HEK293 (cell line): Measurements from ENCODE around the gene PPP3CA.

ENCODE experiments used
- CTCF ChIA-PET: fragments of 350-600 bp; formaldehyde crosslinking; extraction: SDS; loops from one replicate; lab custom pipeline; 2021; ENCODE audit warnings: antibody characterized with exemption; lab: Yijun Ruan, JAX
- POLR2A ChIA-PET: fragments of 300-600 bp; formaldehyde crosslinking; extraction: SDS; loops from one replicate; lab custom pipeline; 2020; ENCODE audit warnings: antibody characterized with exemption, inconsistent platforms; lab: Yijun Ruan, JAX
- H3K27ac ChIP-seq: fragments of 200-500 bp; sonication (Bioruptor generic); 2 replicates; pipeline ENCODE4 v1.5.1; 2014; ENCODE audit warnings: low read depth, low read length, control low read depth, inconsistent platforms; ENCODE audit errors: extremely low read depth
- H3K36me3 ChIP-seq, 2 experiments: fragments of 200-500 bp in 1 of 2; sonication (Bioruptor generic) in 1 of 2; 1 replicate in 1 of 2; 2 replicates in 1 of 2; pipeline ENCODE4 v1.5.1; 2014 to 2017; ENCODE audit warnings: inconsistent platforms in 2 of 2, low read length in 2 of 2; ENCODE audit not compliant: control insufficient read depth in 2 of 2, insufficient read depth in 1 of 2
- H3K4me1 ChIP-seq: fragments of 200-500 bp; sonication (Bioruptor generic); 2 replicates; pipeline ENCODE4 v1.5.1; 2014; ENCODE audit warnings: mild to moderate bottlenecking, low read length, inconsistent platforms; ENCODE audit not compliant: control insufficient read depth, insufficient read depth
- H3K4me3 ChIP-seq: 2 replicates; pipeline ENCODE4 v1.5.1; 2011; ENCODE audit warnings: low read depth, mild to moderate bottlenecking, control low read depth, low read length, moderate library complexity
- H3K9me3 ChIP-seq: fragments of 200-500 bp; sonication (Bioruptor generic); 2 replicates; pipeline ENCODE4 v1.5.1; 2014; ENCODE audit warnings: low read depth, low read length, inconsistent platforms; ENCODE audit not compliant: control insufficient read depth, insufficient read depth
- GLI2 ChIP-seq: fragments of 450-650 bp; formaldehyde crosslinking; IDR thresholded peaks from 2 replicates; pipeline ENCODE4; 2017; ENCODE audit warnings: missing biosample characterization, missing genetic modification characterization, low read depth, borderline replicate concordance
- IKZF3 ChIP-seq: fragments of 450-650 bp; IDR thresholded peaks from 2 replicates; pipeline ENCODE4 v1.5.0; 2018; ENCODE audit warnings: missing biosample characterization, mild to moderate bottlenecking, missing genetic modification characterization, moderate library complexity
- SCRT2 ChIP-seq: fragments of 450-650 bp; formaldehyde crosslinking; IDR thresholded peaks from 2 replicates; pipeline ENCODE4 v1.5.1; 2016; ENCODE audit warnings: missing biosample characterization, missing genetic modification characterization
- YY1 ChIP-seq: fragments of 450-650 bp; formaldehyde crosslinking; IDR thresholded peaks from 2 replicates; pipeline ENCODE4 v1.5.1; 2018; ENCODE audit warnings: missing biosample characterization, missing genetic modification characterization
- ZBTB7A ChIP-seq: fragments of 450-650 bp; formaldehyde crosslinking; IDR thresholded peaks from 2 replicates; pipeline ENCODE4 v1.5.1; 2016; ENCODE audit warnings: low read depth, missing biosample characterization, missing genetic modification characterization
- ZNF146 ChIP-seq: fragments of 450-650 bp; formaldehyde crosslinking; IDR thresholded peaks from 2 replicates; pipeline ENCODE4 v1.5.1; 2016; ENCODE audit warnings: missing biosample characterization, missing genetic modification characterization
- ZNF169 ChIP-seq: fragments of 450-650 bp; formaldehyde crosslinking; IDR thresholded peaks from 2 replicates; pipeline ENCODE4 v1.5.1; 2016; ENCODE audit warnings: missing biosample characterization, missing genetic modification characterization
- ZNF221 ChIP-seq: fragments of 450-650 bp; formaldehyde crosslinking; IDR thresholded peaks from 2 replicates; pipeline ENCODE4 v1.5.1; 2017; ENCODE audit warnings: missing biosample characterization, missing genetic modification characterization, borderline replicate concordance
- ZNF350 ChIP-seq: fragments of 450-650 bp; formaldehyde crosslinking; IDR thresholded peaks from 2 replicates; pipeline ENCODE4 v1.5.0; 2017; ENCODE audit warnings: missing biosample characterization, mild to moderate bottlenecking, missing genetic modification characterization
- ZNF585B ChIP-seq: fragments of 450-650 bp; formaldehyde crosslinking; IDR thresholded peaks from 2 replicates; pipeline ENCODE4 v1.5.1; 2016; ENCODE audit warnings: missing biosample characterization, missing genetic modification characterization
- ZNF660 ChIP-seq: fragments of 450-650 bp; IDR thresholded peaks from 2 replicates; pipeline ENCODE4 v1.5.1; 2018; ENCODE audit warnings: missing biosample characterization, mild to moderate bottlenecking, missing genetic modification characterization
- ZNF768 ChIP-seq: fragments of 450-650 bp; formaldehyde crosslinking; IDR thresholded peaks from 2 replicates; pipeline ENCODE4 v1.5.1; 2018; ENCODE audit warnings: missing biosample characterization, mild to moderate bottlenecking, missing genetic modification characterization
- ZNF777 ChIP-seq: fragments of 450-650 bp; formaldehyde crosslinking; IDR thresholded peaks from 2 replicates; pipeline ENCODE4 v1.5.1; 2017; ENCODE audit warnings: missing biosample characterization, missing genetic modification characterization, borderline replicate concordance
- ZNF837 ChIP-seq: fragments of 450-650 bp; formaldehyde crosslinking; IDR thresholded peaks from 2 replicates; pipeline ENCODE4 v1.5.1; 2016; ENCODE audit warnings: missing biosample characterization, missing genetic modification characterization
- TF ChIP-seq, protein P1 (sequence below): fragments of 450-650 bp; formaldehyde crosslinking; IDR thresholded peaks from 2 replicates; pipeline ENCODE4 v1.5.1; 2016; ENCODE audit warnings: missing biosample characterization, missing genetic modification characterization
- TF ChIP-seq, protein P2 (sequence below): fragments of 450-650 bp; formaldehyde crosslinking; IDR thresholded peaks from 2 replicates; pipeline ENCODE4 v1.5.1; 2016; ENCODE audit warnings: missing biosample characterization, missing genetic modification characterization
- TF ChIP-seq, protein P3 (sequence below): fragments of 450-650 bp; formaldehyde crosslinking; IDR thresholded peaks from 2 replicates; pipeline ENCODE4 v1.5.1; 2016; ENCODE audit warnings: missing biosample characterization, missing genetic modification characterization
- TF ChIP-seq, protein P4 (sequence below): fragments of 450-650 bp; formaldehyde crosslinking; conservative IDR thresholded peaks from 2 replicates; pipeline ENCODE4 v1.5.1; 2016; ENCODE audit warnings: low read depth, missing biosample characterization, missing genetic modification characterization
- TF ChIP-seq, protein P5 (sequence below): fragments of 450-650 bp; formaldehyde crosslinking; IDR thresholded peaks from 2 replicates; pipeline ENCODE4 v1.5.1; 2016; ENCODE audit warnings: missing biosample characterization, missing genetic modification characterization

PPP3CA gene

DNA sequence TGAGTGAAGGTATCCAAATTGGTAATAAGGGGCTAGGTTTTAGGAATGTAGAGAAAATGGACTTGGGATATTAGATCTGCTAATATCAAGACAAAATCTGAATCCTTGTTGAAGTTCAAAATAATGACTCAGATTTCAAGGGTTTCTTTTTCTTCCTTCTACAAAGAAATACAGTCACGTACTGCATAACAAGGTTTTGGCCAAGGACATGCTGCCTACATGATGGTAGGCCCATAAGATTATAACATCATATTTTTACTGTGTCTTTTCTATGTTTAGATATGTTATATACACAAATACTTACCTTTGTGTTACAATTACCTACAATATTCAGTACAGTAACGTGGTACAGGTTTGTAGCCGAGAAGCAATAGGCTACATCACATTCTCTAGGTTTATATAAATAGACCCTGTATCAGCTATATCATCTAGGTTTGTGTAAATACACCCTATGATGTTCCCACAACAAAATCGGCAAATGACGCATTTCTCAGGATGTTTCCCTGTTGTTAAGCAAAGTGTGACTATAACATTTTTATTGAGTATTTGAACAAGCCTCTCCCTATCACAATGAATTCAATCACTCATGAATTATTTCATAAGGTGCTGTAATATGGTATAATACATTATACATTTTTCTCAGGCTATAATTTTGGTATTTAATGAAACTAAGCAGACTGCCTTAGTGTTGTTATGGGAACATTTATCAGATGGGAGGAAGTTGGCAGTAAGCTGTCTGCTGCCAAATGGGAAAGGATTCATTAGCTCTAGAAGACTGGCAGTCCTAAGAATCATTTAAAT, 186.3 kb downstream of the PPP3CA start:
- H3K27ac ChIP-seq, result no peak overlapping the region
- H3K36me3 ChIP-seq, result no peaks in the 10 kb centered on the region
- H3K4me1 ChIP-seq, result no peaks in the 10 kb centered on the region
- no peak overlapping the region for H3K4me3 ChIP-seq
- CTCF ChIA-PET, result no interaction called here
- TF ChIP-seq ZNF660 (tag by site-specific recombination) (no peak), GLI2 (tag by site-specific recombination) (no peak), ZNF777 (tag by site-specific recombination) (no peak), YY1 (tag by site-specific recombination) (no peak), ZNF768 (no peak), SCRT2 (tag by site-specific recombination) (no peak), ZBTB7A (tag by site-specific recombination) (no peak), ZNF585B (tag by site-specific recombination) (no peak), ZNF837 (tag by site-specific recombination) (no peak), IKZF3 (tag by site-specific recombination) (no peak), ZNF350 (no peak), ZNF221 (no peak), ZNF169 (tag by site-specific recombination) (no peak), ZNF146 (no peak)
- TF ChIP-seq, protein P1, sequence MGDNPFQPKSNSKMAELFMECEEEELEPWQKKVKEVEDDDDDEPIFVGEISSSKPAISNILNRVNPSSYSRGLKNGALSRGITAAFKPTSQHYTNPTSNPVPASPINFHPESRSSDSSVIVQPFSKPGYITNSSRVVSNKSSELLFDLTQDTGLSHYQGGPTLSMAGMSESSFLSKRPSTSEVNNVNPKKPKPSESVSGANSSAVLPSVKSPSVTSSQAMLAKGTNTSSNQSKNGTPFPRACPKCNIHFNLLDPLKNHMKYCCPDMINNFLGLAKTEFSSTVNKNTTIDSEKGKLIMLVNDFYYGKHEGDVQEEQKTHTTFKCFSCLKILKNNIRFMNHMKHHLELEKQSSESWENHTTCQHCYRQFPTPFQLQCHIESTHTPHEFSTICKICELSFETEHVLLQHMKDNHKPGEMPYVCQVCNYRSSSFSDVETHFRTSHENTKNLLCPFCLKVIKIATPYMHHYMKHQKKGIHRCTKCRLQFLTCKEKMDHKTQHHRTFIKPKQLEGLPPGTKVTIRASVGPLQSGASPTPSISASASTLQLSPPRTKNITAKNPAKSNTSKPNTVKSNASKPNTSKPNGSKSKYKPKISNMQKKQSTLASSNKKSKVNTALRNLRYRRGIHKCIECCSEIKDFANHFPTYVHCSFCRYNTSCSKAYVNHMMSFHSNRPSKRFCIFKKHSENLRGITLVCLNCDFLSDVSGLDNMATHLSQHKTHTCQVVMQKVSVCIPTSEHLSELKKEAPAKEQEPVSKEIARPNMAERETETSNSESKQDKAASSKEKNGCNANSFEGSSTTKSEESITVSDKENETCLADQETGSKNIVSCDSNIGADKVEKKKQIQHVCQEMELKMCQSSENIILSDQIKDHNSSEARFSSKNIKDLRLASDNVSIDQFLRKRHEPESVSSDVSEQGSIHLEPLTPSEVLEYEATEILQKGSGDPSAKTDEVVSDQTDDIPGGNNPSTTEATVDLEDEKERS (tag by site-specific recombination), result no peak
- TF ChIP-seq, protein P2, sequence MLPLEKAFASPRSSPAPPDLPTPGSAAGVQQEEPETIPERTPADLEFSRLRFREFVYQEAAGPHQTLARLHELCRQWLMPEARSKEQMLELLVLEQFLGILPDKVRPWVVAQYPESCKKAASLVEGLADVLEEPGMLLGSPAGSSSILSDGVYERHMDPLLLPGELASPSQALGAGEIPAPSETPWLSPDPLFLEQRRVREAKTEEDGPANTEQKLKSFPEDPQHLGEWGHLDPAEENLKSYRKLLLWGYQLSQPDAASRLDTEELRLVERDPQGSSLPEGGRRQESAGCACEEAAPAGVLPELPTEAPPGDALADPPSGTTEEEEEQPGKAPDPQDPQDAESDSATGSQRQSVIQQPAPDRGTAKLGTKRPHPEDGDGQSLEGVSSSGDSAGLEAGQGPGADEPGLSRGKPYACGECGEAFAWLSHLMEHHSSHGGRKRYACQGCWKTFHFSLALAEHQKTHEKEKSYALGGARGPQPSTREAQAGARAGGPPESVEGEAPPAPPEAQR (tag by site-specific recombination), result no peak
- TF ChIP-seq, protein P3, sequence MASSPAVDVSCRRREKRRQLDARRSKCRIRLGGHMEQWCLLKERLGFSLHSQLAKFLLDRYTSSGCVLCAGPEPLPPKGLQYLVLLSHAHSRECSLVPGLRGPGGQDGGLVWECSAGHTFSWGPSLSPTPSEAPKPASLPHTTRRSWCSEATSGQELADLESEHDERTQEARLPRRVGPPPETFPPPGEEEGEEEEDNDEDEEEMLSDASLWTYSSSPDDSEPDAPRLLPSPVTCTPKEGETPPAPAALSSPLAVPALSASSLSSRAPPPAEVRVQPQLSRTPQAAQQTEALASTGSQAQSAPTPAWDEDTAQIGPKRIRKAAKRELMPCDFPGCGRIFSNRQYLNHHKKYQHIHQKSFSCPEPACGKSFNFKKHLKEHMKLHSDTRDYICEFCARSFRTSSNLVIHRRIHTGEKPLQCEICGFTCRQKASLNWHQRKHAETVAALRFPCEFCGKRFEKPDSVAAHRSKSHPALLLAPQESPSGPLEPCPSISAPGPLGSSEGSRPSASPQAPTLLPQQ, result no peak
- TF ChIP-seq, protein P4, sequence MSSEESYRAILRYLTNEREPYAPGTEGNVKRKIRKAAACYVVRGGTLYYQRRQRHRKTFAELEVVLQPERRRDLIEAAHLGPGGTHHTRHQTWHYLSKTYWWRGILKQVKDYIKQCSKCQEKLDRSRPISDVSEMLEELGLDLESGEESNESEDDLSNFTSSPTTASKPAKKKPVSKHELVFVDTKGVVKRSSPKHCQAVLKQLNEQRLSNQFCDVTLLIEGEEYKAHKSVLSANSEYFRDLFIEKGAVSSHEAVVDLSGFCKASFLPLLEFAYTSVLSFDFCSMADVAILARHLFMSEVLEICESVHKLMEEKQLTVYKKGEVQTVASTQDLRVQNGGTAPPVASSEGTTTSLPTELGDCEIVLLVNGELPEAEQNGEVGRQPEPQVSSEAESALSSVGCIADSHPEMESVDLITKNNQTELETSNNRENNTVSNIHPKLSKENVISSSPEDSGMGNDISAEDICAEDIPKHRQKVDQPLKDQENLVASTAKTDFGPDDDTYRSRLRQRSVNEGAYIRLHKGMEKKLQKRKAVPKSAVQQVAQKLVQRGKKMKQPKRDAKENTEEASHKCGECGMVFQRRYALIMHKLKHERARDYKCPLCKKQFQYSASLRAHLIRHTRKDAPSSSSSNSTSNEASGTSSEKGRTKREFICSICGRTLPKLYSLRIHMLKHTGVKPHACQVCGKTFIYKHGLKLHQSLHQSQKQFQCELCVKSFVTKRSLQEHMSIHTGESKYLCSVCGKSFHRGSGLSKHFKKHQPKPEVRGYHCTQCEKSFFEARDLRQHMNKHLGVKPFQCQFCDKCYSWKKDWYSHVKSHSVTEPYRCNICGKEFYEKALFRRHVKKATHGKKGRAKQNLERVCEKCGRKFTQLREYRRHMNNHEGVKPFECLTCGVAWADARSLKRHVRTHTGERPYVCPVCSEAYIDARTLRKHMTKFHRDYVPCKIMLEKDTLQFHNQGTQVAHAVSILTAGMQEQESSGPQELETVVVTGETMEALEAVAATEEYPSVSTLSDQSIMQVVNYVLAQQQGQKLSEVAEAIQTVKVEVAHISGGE (tag by site-specific recombination), result no peak
- TF ChIP-seq, protein P5, sequence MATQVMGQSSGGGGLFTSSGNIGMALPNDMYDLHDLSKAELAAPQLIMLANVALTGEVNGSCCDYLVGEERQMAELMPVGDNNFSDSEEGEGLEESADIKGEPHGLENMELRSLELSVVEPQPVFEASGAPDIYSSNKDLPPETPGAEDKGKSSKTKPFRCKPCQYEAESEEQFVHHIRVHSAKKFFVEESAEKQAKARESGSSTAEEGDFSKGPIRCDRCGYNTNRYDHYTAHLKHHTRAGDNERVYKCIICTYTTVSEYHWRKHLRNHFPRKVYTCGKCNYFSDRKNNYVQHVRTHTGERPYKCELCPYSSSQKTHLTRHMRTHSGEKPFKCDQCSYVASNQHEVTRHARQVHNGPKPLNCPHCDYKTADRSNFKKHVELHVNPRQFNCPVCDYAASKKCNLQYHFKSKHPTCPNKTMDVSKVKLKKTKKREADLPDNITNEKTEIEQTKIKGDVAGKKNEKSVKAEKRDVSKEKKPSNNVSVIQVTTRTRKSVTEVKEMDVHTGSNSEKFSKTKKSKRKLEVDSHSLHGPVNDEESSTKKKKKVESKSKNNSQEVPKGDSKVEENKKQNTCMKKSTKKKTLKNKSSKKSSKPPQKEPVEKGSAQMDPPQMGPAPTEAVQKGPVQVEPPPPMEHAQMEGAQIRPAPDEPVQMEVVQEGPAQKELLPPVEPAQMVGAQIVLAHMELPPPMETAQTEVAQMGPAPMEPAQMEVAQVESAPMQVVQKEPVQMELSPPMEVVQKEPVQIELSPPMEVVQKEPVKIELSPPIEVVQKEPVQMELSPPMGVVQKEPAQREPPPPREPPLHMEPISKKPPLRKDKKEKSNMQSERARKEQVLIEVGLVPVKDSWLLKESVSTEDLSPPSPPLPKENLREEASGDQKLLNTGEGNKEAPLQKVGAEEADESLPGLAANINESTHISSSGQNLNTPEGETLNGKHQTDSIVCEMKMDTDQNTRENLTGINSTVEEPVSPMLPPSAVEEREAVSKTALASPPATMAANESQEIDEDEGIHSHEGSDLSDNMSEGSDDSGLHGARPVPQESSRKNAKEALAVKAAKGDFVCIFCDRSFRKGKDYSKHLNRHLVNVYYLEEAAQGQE (tag by site-specific recombination), result no peak
- TF ChIP-seq, all 188 proteins: peak for 0
- POLR2A ChIA-PET, result no interaction called here
- no peaks in the 10 kb centered on the region for H3K9me3 ChIP-seq
